Sigmoid colon (tissue), 7 donors: Measurements from ENCODE around the gene PAM16. TPM values are rescaled to one million over a fixed set of nuclear protein-coding genes. Genes with fewer than 3 reads are reported as not detected.

ENCODE experiments used
- DNase-seq: peaks from one replicate; pipeline ENCODE4 v3.0.0-alpha.2; 2019
- H3K27ac ChIP-seq, 4 donors: fragments of 200-600 bp; sonication (generic); one replicate each; pipeline ENCODE4 v1.5.1; 2016 to 2019; ENCODE audit warnings: mild to moderate bottlenecking in 1 of 4
- H3K27me3 ChIP-seq, 3 donors: fragments of 200-600 bp; sonication (generic); one replicate each; pipeline ENCODE4 v1.5.1; 2019; ENCODE audit warnings: mild to moderate bottlenecking in 1 of 3
- H3K36me3 ChIP-seq, 4 donors: fragments of 200-600 bp; sonication (generic); one replicate each; pipeline ENCODE4 v1.5.1; 2016 to 2019
- H3K4me1 ChIP-seq, 4 donors: fragments of 200-600 bp; sonication (generic); one replicate each; pipeline ENCODE4 v1.5.1; 2017 to 2019
- H3K4me3 ChIP-seq, 4 donors: fragments of 200-600 bp; sonication (generic); one replicate each; pipeline ENCODE4 v1.5.1; 2017 to 2019; ENCODE audit warnings: mild to moderate bottlenecking in 2 of 4, moderate library complexity in 1 of 4
- H3K9me3 ChIP-seq, 4 donors: fragments of 200-600 bp in 3 of 4; sonication (generic) in 3 of 4; one replicate each; pipeline versions ENCODE4 v1.5.1 to v1.6.1; 2013 to 2019
- CTCF ChIP-seq, 4 experiments: fragments of 450-650 bp in 3 of 4; fragments of 200-600 bp in 1 of 4; IDR thresholded peaks; one replicate each; pipeline ENCODE4 v1.5.1; 2016 to 2019; ENCODE audit warnings: antibody characterized with exemption in 4 of 4, mild to moderate bottlenecking in 3 of 4, moderate library complexity in 2 of 4
- EP300 ChIP-seq, 4 donors: sonication (generic); formaldehyde crosslinking; IDR thresholded peaks; one replicate each; pipeline ENCODE4 v1.6.1; 2017; ENCODE audit warnings: antibody characterized with exemption in 4 of 4
- POLR2A ChIP-seq, 2 donors: fragments of 450-650 bp; IDR thresholded peaks; one replicate each; pipeline ENCODE4 v1.6.1; 2016; ENCODE audit warnings: antibody characterized with exemption in 2 of 2, mild to moderate bottlenecking in 2 of 2, moderate library complexity in 2 of 2
- POLR2AphosphoS5 ChIP-seq, 4 donors: sonication (generic); formaldehyde crosslinking; IDR thresholded peaks; one replicate each; pipeline ENCODE4 v1.6.1; 2017; ENCODE audit warnings: antibody characterized with exemption in 4 of 4
- WGBS, 2 donors: extraction: QIAGEN DNeasy Blood & Tissue Kit; methylation state at CpG; one replicate each; pipeline ENCODE4 v1.1.7; 2013; 5-methylcytosine and 5-hydroxymethylcytosine counted together
- intact Hi-C: fragments of 100-400 bp; cut with DNase I; formaldehyde crosslinking; loops from one replicate; pipeline ENCODE4 v1.15.1; 2023
- polyA plus RNA-seq, 3 donors: library from polyadenylated mRNA; stranded (reverse); fragments of 200-250 nt; gene quantifications; one replicate each; pipeline ENCODE4 v1.2.3, GENCODE V29; 2013
- total RNA-seq, 4 donors: library from RNA; depleted of rRNA; stranded (reverse); fragments of >200 nt; gene quantifications; one replicate each; pipeline ENCODE4 v1.1.0, GENCODE V29; 2016
- donor health status: healthy with polysubstance abuse.
- donor health status: Bipolar disorder and iron deficiency.
- donor health status: healthy.

Gene PAM16
- total and polyA plus RNA-seq, 7 donors = 36.0 to 57.0 (median 49.0) TPM

GRCh38 chr16:4301968-4302367 is 49.2 kb downstream of the PAM16 start:
- no peaks in the 10 kb centered on the region for H3K27me3 ChIP-seq
- no peak overlapping the region for H3K27ac ChIP-seq
- H3K4me1 ChIP-seq = peaks cover 0 to 27% (median 19%) of the 10 kb centered on the region in 4 donors
- DNase-seq = no peak
- 94 to 98% methylated on average over 6 of the region's 6 CpGs for WGBS, 2 donors
- no peaks in the 10 kb centered on the region for H3K9me3 ChIP-seq
- TF ChIP-seq EP300 (IDR thresholded peaks at IDR 0.05) (no peak), CTCF (IDR thresholded peaks at IDR 0.05) (no peak), POLR2A (IDR thresholded peaks at IDR 0.05) (no peak), POLR2AphosphoS5 (IDR thresholded peaks at IDR 0.05) (no peak)
- H3K36me3 ChIP-seq = no peaks in the 10 kb centered on the region
- no peak overlapping the region for H3K4me3 ChIP-seq
- intact Hi-C loops = no loop called here

GRCh38 chr16:4301177-4301576 is 49.9 kb downstream of the PAM16 start:
- no peak for DNase-seq
- Histone ChIP-seq H3K4me3 (no peak overlapping the region), H3K27ac (no peak overlapping the region), H3K4me1 (peaks cover 0 to 22% (median 14%) of the 10 kb centered on the region in 4 donors), H3K9me3 (no peaks in the 10 kb centered on the region), H3K36me3 (no peaks in the 10 kb centered on the region), H3K27me3 (no peaks in the 10 kb centered on the region)
- 98% methylated on average over 4 of the region's 4 CpGs for WGBS, 2 donors
- intact Hi-C loops = no loop called here
- TF ChIP-seq POLR2A (IDR thresholded peaks at IDR 0.05) = no peak
- no peak for TF ChIP-seq CTCF (IDR thresholded peaks at IDR 0.05)
- TF ChIP-seq EP300 (IDR thresholded peaks at IDR 0.05) = no peak
- no peak for TF ChIP-seq POLR2AphosphoS5 (IDR thresholded peaks at IDR 0.05)

- intact Hi-C loops = no loop called here
- Histone ChIP-seq H3K36me3 (no peaks in the 10 kb centered on the region), H3K4me3 (peak overlapping the region in 1 of 4 donors; percentile 17), H3K4me1 (peaks cover 0 to 29% (median 21%) of the 10 kb centered on the region in 4 donors), H3K9me3 (no peaks in the 10 kb centered on the region), H3K27ac (peak overlapping the region; percentile 73 to 88 (median 82)), H3K27me3 (no peaks in the 10 kb centered on the region)
- 20 to 43% methylated on average over 15 of the region's 15 CpGs for WGBS, 2 donors
- DNase-seq = peak; percentile 89
- TF ChIP-seq CTCF (IDR thresholded peaks at IDR 0.05) = no peak
- no peak for TF ChIP-seq POLR2A (IDR thresholded peaks at IDR 0.05)
- peak in 1 of 4 donors; percentile 28 for TF ChIP-seq POLR2AphosphoS5 (IDR thresholded peaks at IDR 0.05)
- TF ChIP-seq EP300 (IDR thresholded peaks at IDR 0.05) = no peak
Measured at GRCh38 chr16:4298761-4299522, 52.2 kb downstream of the PAM16 start.

DNA sequence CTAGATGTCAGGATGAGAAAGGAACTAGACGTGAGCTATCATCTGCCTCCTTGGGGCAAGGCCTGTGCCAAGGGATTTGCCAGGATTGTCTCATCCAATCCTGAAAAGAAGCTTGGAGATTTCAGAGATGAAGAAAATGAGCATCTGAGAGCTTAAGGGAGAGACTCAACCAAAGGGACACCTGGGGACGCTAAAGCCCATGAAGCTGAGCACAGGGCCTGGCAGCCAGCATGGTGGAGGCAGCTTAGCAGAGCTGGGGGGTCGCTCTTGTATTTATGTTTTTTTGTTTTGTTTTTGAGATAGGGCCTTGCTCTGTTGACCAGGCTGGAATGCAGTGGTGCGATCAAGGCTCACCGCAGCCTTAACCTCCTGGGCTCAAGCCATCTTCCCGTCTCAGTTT is 53.6 kb downstream of the PAM16 start:
- WGBS, 2 donors = 94 to 97% methylated on average over 6 of the region's 6 CpGs
- Histone ChIP-seq H3K27ac (no peak overlapping the region), H3K4me3 (no peak overlapping the region), H3K36me3 (no peaks in the 10 kb centered on the region), H3K4me1 (peaks cover 0 to 43% (median 35%) of the 10 kb centered on the region in 4 donors), H3K9me3 (no peaks in the 10 kb centered on the region), H3K27me3 (no peaks in the 10 kb centered on the region)
- intact Hi-C loops = no loop called here
- DNase-seq = no peak
- no peak for TF ChIP-seq POLR2A (IDR thresholded peaks at IDR 0.05)
- no peak for TF ChIP-seq CTCF (IDR thresholded peaks at IDR 0.05)
- no peak for TF ChIP-seq POLR2AphosphoS5 (IDR thresholded peaks at IDR 0.05)
- no peak for TF ChIP-seq EP300 (IDR thresholded peaks at IDR 0.05)
